DOHH2 (cell line): ENCODE data around the gene RBM47.
A peak's percentile ranks its signal among the peaks of the same experiment; 100 is the strongest.

Source experiments
- H3F3A ChIP-seq: fragments of 200-600 bp; sonication (generic), shearing (Covaris generic); 2 replicates; pipeline ENCODE4 v1.6.0; 2016; ENCODE audit warnings: antibody characterized with exemption, mild to moderate bottlenecking; ENCODE audit not compliant: control insufficient read depth, insufficient read depth
- H3K27ac ChIP-seq: fragments of 200-600 bp; sonication (generic); 2 replicates; pipeline ENCODE4 v1.5.1; 2014; ENCODE audit warnings: low read depth, mild to moderate bottlenecking, low read length, moderate library complexity
- H3K27me3 ChIP-seq: fragments of 200-600 bp; sonication (generic); 2 replicates; pipeline ENCODE4 v1.6.1; 2014; ENCODE audit warnings: mild to moderate bottlenecking, low read length, mixed read lengths; ENCODE audit not compliant: control insufficient read depth
- H3K36me3 ChIP-seq: fragments of 200-600 bp; sonication (generic); 2 replicates; pipeline ENCODE4 v1.6.1; 2014; ENCODE audit warnings: mild to moderate bottlenecking, low read length, moderate library complexity, mixed read lengths; ENCODE audit not compliant: control insufficient read depth
- H3K4me1 ChIP-seq: fragments of 200-600 bp; sonication (generic); 2 replicates; pipeline ENCODE4 v1.6.1; 2014; ENCODE audit warnings: mild to moderate bottlenecking, low read length, mixed read lengths; ENCODE audit not compliant: control insufficient read depth
- H3K4me2 ChIP-seq: fragments of 200-600 bp; sonication (generic); 2 replicates; pipeline ENCODE4 v1.6.0; 2014; ENCODE audit warnings: mild to moderate bottlenecking, low read length, moderate library complexity
- H3K4me3 ChIP-seq: fragments of 200-600 bp; sonication (generic); 2 replicates; pipeline ENCODE4 v1.5.1; 2014; ENCODE audit warnings: mild to moderate bottlenecking, low read length, mixed read lengths
- H3K79me2 ChIP-seq: fragments of 200-600 bp; sonication (generic); 2 replicates; pipeline ENCODE4 v1.6.1; 2014; ENCODE audit warnings: mild to moderate bottlenecking, low read length, mixed read lengths; ENCODE audit not compliant: control insufficient read depth
- H3K9me2 ChIP-seq: fragments of 200-600 bp; sonication (generic); replicated peaks from 2 replicates; pipeline ENCODE4 v1.6.1; 2014; ENCODE audit warnings: mild to moderate bottlenecking, low read length, mixed read lengths; ENCODE audit not compliant: control insufficient read depth
- H3K9me3 ChIP-seq: fragments of 200-600 bp; sonication (generic); 2 replicates; pipeline ENCODE4 v1.6.1; 2014; ENCODE audit warnings: antibody characterized with exemption, low read length, mixed read lengths; ENCODE audit not compliant: control insufficient read depth, insufficient read depth
- H4K20me1 ChIP-seq: fragments of 200-600 bp; sonication (generic); 2 replicates; pipeline ENCODE4 v1.6.0; 2014; ENCODE audit warnings: low read depth, mild to moderate bottlenecking, antibody characterized with exemption, low read length, moderate library complexity; ENCODE audit not compliant: control insufficient read depth, insufficient read depth
- CTCF ChIP-seq: fragments of 200-600 bp; sonication (generic); IDR thresholded peaks from one replicate; pipeline ENCODE4 v1.5.1; 2014; ENCODE audit warnings: antibody characterized with exemption, mild to moderate bottlenecking, low read depth, low read length; ENCODE audit not compliant: poor library complexity, severe bottlenecking
- EZH2phosphoT487 ChIP-seq: fragments of 200-600 bp; sonication (generic); IDR thresholded peaks from 2 replicates; pipeline ENCODE4 v1.6.1; 2017; ENCODE audit warnings: borderline replicate concordance, mild to moderate bottlenecking, antibody characterized with exemption, low read length, moderate library complexity, mixed read lengths

Gene RBM47

GRCh38 chr4:40559585-40560465 lies 69.8 kb downstream of the RBM47 start:
- Histone ChIP-seq H4K20me1 (no peaks in the 10 kb centered on the region), H3K27ac (no peak overlapping the region), H3K4me3 (no peak overlapping the region), H3K36me3 (no peaks in the 10 kb centered on the region), H3F3A (peaks cover 10% of the 10 kb centered on the region; the same call in 1 of the 2 replicates), H3K79me2 (no peaks in the 10 kb centered on the region), H3K9me3 (no peaks in the 10 kb centered on the region), H3K4me2 (peak overlapping the region; percentile 10; the same call in 1 of the 2 replicates), H3K4me1 (peaks cover 41% of the 10 kb centered on the region), H3K9me2 (no peaks in the 10 kb centered on the region), H3K27me3 (no peaks in the 10 kb centered on the region)
- TF ChIP-seq CTCF (no peak), EZH2phosphoT487 (no peak)

DNA sequence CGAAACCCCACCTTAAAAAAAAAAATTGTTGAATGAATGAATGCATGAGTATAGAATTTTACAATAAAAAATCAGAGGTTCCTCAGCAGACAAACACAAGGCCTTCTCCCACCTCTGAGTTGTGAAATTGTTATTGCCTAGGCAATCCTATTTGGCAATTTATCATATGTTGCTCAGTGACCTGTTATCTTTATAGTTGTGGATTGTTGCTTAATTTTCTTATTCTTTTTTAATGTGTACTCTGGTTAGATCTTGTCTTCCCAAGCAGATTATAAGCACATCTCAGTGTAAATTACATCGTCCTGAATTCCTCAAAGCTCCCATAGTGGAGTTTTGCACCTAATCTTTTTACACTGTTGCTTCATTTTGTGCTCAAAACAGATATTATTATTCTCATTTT lies 71.9 kb downstream of the RBM47 start:
- no peaks in the 10 kb centered on the region for H3K27me3 ChIP-seq
- H3K4me2 ChIP-seq, result no peak overlapping the region
- H3K27ac ChIP-seq, result no peak overlapping the region
- H3K79me2 ChIP-seq, result no peaks in the 10 kb centered on the region
- peaks cover 10% of the 10 kb centered on the region; the same call in 1 of the 2 replicates for H3F3A ChIP-seq
- H3K9me2 ChIP-seq, result no peaks in the 10 kb centered on the region
- H3K36me3 ChIP-seq, result no peaks in the 10 kb centered on the region
- TF ChIP-seq EZH2phosphoT487, result no peak
- TF ChIP-seq CTCF, result no peak
- H3K4me1 ChIP-seq, result peaks cover 40% of the 10 kb centered on the region
- H3K4me3 ChIP-seq, result no peak overlapping the region
- H4K20me1 ChIP-seq, result no peaks in the 10 kb centered on the region
- H3K9me3 ChIP-seq, result no peaks in the 10 kb centered on the region

DNA sequence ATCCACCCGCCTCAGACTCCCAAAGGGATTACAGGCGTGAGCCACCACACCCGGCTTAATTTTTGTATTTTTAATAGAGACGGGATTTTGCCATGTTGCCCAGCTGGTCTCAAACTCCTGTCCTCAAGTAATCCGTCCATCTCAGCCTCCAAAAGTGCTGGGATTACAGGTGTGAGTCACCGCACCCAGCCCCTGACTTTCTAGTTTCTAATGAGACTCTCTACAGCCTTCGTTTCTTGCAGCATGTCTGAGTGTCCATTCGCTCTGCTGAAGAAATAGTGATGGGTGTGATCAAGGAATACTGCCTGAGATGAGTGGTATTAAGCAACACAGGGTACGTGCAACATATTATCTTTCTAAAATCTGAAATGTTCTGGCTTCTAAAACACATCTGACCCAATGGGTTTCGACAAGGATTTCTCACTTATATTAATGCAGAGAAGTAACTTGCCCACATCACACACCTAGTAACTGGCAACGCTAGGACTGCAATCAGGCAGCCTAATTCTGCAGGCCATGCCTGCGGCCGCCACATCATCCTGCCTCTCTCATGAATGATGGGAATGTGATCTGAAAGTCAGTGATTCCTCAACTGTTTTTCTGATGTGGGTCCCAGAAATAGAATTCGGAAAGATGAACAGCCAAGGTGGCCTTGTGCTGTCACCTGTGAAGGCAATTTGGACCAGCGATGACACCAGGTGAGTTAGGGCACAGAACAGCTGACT lies 74.3 kb downstream of the RBM47 start:
- H3K9me2 ChIP-seq, result no peaks in the 10 kb centered on the region
- no peaks in the 10 kb centered on the region for H3K9me3 ChIP-seq
- H3K27ac ChIP-seq, result no peak overlapping the region
- peaks cover 10% of the 10 kb centered on the region; the same call in 1 of the 2 replicates for H3F3A ChIP-seq
- TF ChIP-seq EZH2phosphoT487, result no peak
- no peak for TF ChIP-seq CTCF
- no peaks in the 10 kb centered on the region for H3K36me3 ChIP-seq
- no peak overlapping the region for H3K4me2 ChIP-seq
- no peak overlapping the region for H3K4me3 ChIP-seq
- H3K27me3 ChIP-seq, result no peaks in the 10 kb centered on the region
- no peaks in the 10 kb centered on the region for H4K20me1 ChIP-seq
- peaks cover 40% of the 10 kb centered on the region for H3K4me1 ChIP-seq
- no peaks in the 10 kb centered on the region for H3K79me2 ChIP-seq
